GM12878 (cell line): ENCODE measurements around the gene MFN2. TPM values are rescaled to one million over a fixed set of nuclear protein-coding genes. Genes with fewer than 3 reads are reported as not detected.

Source experiments
- ATF7 ChIP-seq: fragments of 450-650 bp; IDR thresholded peaks from 2 replicates; pipeline ENCODE4 v1.6.1; 2016; ENCODE audit warnings: low read depth, mild to moderate bottlenecking
- BACH1 ChIP-seq: fragments of 450-650 bp; IDR thresholded peaks from 2 replicates; pipeline ENCODE4 v1.6.1; 2017; ENCODE audit warnings: mild to moderate bottlenecking, borderline replicate concordance
- BCLAF1 ChIP-seq: fragments of 450-650 bp; IDR thresholded peaks from 2 replicates; pipeline ENCODE4 v1.6.1; 2017; ENCODE audit warnings: antibody characterized with exemption, mild to moderate bottlenecking, moderate library complexity
- BHLHE40 ChIP-seq, 2 experiments: fragments of 450-650 bp in 1 of 2; IDR thresholded peaks; 2 replicates each; pipeline ENCODE4 v1.6.1; 2011 to 2017; ENCODE audit warnings: low read depth in 2 of 2, borderline replicate concordance in 1 of 2, improper control_type of control experiment in 1 of 2, low read length in 1 of 2, mild to moderate bottlenecking in 1 of 2
- BRCA1 ChIP-seq: IDR thresholded peaks from 2 replicates; pipeline ENCODE4 v1.6.1; 2011; ENCODE audit warnings: low read depth, low read length, improper control_type of control experiment
- CBFB ChIP-seq: IDR thresholded peaks from 2 replicates; pipeline ENCODE4 v1.6.1; 2016; ENCODE audit warnings: antibody characterized with exemption, low read depth
- CREM ChIP-seq: IDR thresholded peaks from 2 replicates; pipeline ENCODE4 v1.6.1; 2014; ENCODE audit warnings: antibody characterized with exemption, low read depth
- DPF2 ChIP-seq: fragments of 450-650 bp; IDR thresholded peaks from 2 replicates; pipeline ENCODE4 v1.6.1; 2017; ENCODE audit warnings: mild to moderate bottlenecking
- ETV6 ChIP-seq, 2 experiments: fragments of 450-650 bp in 1 of 2; IDR thresholded peaks in 1 of 2; conservative IDR thresholded peaks in 1 of 2; 2 replicates each; pipeline ENCODE4 v1.6.1; 2014; ENCODE audit warnings: antibody characterized with exemption in 1 of 2, borderline replicate concordance in 1 of 2, low read depth in 1 of 2, mild to moderate bottlenecking in 1 of 2, moderate library complexity in 1 of 2
- HDAC6 ChIP-seq: fragments of 200-600 bp; sonication (generic); IDR thresholded peaks from one replicate; pipeline ENCODE4 v1.8.0; 2017; ENCODE audit warnings: antibody characterized with exemption; ENCODE audit not compliant: unreplicated experiment
- NFIC ChIP-seq: IDR thresholded peaks from 2 replicates; pipeline ENCODE4 v1.6.1; 2012; ENCODE audit warnings: low read depth, mild to moderate bottlenecking, inconsistent platforms, low read length, moderate library complexity
- NFYB ChIP-seq: IDR thresholded peaks from 2 replicates; pipeline ENCODE4 v1.6.1; 2011; ENCODE audit warnings: low read depth, mild to moderate bottlenecking, low read length, improper control_type of control experiment, moderate library complexity; ENCODE audit not compliant: insufficient read depth
- TCF3 ChIP-seq: IDR thresholded peaks from 2 replicates; pipeline ENCODE4 v1.6.1; 2012; ENCODE audit warnings: low read depth, mild to moderate bottlenecking, low read length, borderline replicate concordance; ENCODE audit not compliant: insufficient read depth
- ZBTB4 ChIP-seq: fragments of 450-650 bp; formaldehyde crosslinking; IDR thresholded peaks from 2 replicates; pipeline ENCODE4 v1.4.0; 2022; ENCODE audit warnings: mild to moderate bottlenecking, moderate library complexity
- polyA plus RNA-seq, 11 experiments: library from polyadenylated mRNA; depleted of rRNA in 4 of 11; unstranded in 6 of 11; stranded (reverse) in 5 of 11; fragments of >200 nt; fragmentation: Nextera tagmentation in 4 of 11; fragmentation: Illumina TruSeq in 1 of 11; extraction: Ambion mirVana in 4 of 11; extraction: Trizol in 1 of 11; gene quantifications; 1 replicate in 1 of 11; 2 replicates in 10 of 11; pipeline versions ENCODE4 v1.2.1 to v1.2.3, GENCODE V29; 2011 to 2016; ENCODE audit warnings: inconsistent platforms in 2 of 11, missing spikeins in 2 of 11, low read depth in 1 of 11
- total RNA-seq, 4 experiments: library from RNA; depleted of rRNA in 3 of 4; stranded (reverse); fragments of >200 nt in 3 of 4; fragmentation: Illumina TruSeq in 1 of 4; extraction: Trizol in 1 of 4; gene quantifications; 2 replicates each; pipeline versions ENCODE4 v1.2.1 to v1.2.3, GENCODE V29; 2013 to 2021

Gene MFN2
- total and polyA plus RNA-seq, 10 of the 15 experiments (the other 5 are each of a cell fraction or from before 2014, with no cell fraction given) = 5.3 to 64.4 (median 48.1) TPM

GRCh38 chr1:12057382-12057781 is 77.1 kb downstream of the MFN2 start (continued):
- TF ChIP-seq BACH1 = 0 out of 2 replicates have a peak, but pooled peaks have one; percentile 12
- TF ChIP-seq ETV6 (conservative IDR thresholded peaks at IDR 0.05 in 1 of 2, IDR thresholded peaks at IDR 0.05 in 1 of 2; ENCODE audit: borderline replicate concordance in 1 of 2, low read depth in 1 of 2) = peak in 1 of 2 experiments; percentile 57; a peak in 1 of 4 replicates
- TF ChIP-seq ZBTB4 = no peak
- TF ChIP-seq CBFB = 0 out of 2 replicates have a peak, but pooled peaks have one; percentile 57
- peak; percentile 41 for TF ChIP-seq DPF2
- TF ChIP-seq HDAC6 = no peak
- 0 out of 2 replicates have a peak, but pooled peaks have one; percentile 5 for TF ChIP-seq TCF3
- no peak for TF ChIP-seq BRCA1
- TF ChIP-seq BHLHE40 (IDR thresholded peaks at IDR 0.05; ENCODE audit: borderline replicate concordance in 1 of 2, low read depth in 2 of 2, low read length in 1 of 2) = 0 out of 4 replicates have a peak, but pooled peaks of 1 of the 2 experiments have one; percentile 33
- no peak for TF ChIP-seq NFIC
- TF ChIP-seq NFYB = no peak
- no peak for TF ChIP-seq BCLAF1
- TF ChIP-seq ATF7 = peak; percentile 52
- TF ChIP-seq CREM = 0 out of 2 replicates have a peak, but pooled peaks have one; percentile 22
- TF ChIP-seq, all 136 proteins: peak for 15
